Measurements from ENCODE around the gene PRXL2B.
A peak's percentile ranks its signal among the peaks of the same experiment; 100 is the strongest.
"Not testable (repeated sequence)": the region's sequence is repeated elsewhere in the genome, so short reads cannot be mapped to it uniquely, and the experiment has no call there.

Gene PRXL2B

GRCh38 chr1:2586154-2587070, at the start of gene PRXL2B:
Gene PRXL2B (plus strand): TSS chr1:2586777. CDS start chr1:2586886, 109 bp downstream.
- FAIRE-seq = peak; percentile 94

GRCh38 chr1:2537784-2538115, 48.8 kb upstream of the PRXL2B start:
- no peak for FAIRE-seq

GRCh38 chr1:2538376-2538775, 48.2 kb upstream of the PRXL2B start:
- no peak for FAIRE-seq

- FAIRE-seq = no peak
These were observed 47.7 kb upstream of the PRXL2B start for GRCh38 chr1:2538872-2539271.

- FAIRE-seq = no peak
These were observed 47.2 kb upstream of the PRXL2B start for GRCh38 chr1:2539312-2539907.

GRCh38 chr1:2540816-2541492, 45.6 kb upstream of the PRXL2B start:
- FAIRE-seq = no peak

GRCh38 chr1:2541619-2542245, 44.8 kb upstream of the PRXL2B start:
- no peak for FAIRE-seq

- FAIRE-seq = no peak
These were observed 44.2 kb upstream of the PRXL2B start for GRCh38 chr1:2542246-2542915.

- FAIRE-seq = no peak
These were observed 43.0 kb upstream of the PRXL2B start for GRCh38 chr1:2543543-2544092.

- FAIRE-seq = no peak
These were observed 42.3 kb upstream of the PRXL2B start for GRCh38 chr1:2544093-2544874.

GRCh38 chr1:2544875-2545640, 41.5 kb upstream of the PRXL2B start:
- no peak for FAIRE-seq

GRCh38 chr1:2545754-2546514, 40.6 kb upstream of the PRXL2B start:
- no peak for FAIRE-seq

GRCh38 chr1:2546515-2547209, 39.9 kb upstream of the PRXL2B start:
- peak; percentile 79 for FAIRE-seq

- FAIRE-seq = no peak
These were observed 39.1 kb upstream of the PRXL2B start for GRCh38 chr1:2547210-2548067.

GRCh38 chr1:2548068-2548589, 38.4 kb upstream of the PRXL2B start:
- FAIRE-seq = no peak

GRCh38 chr1:2549367-2550029, 37.1 kb upstream of the PRXL2B start:
- not testable (repeated sequence) for FAIRE-seq

GRCh38 chr1:2550309-2550861, 36.2 kb upstream of the PRXL2B start:
- FAIRE-seq = not testable (repeated sequence)

Data from G401.6 (cell line).